K562 (cell line): ENCODE measurements around the gene PFDN2. TPM values are rescaled to one million over a fixed set of nuclear protein-coding genes. Genes with fewer than 3 reads are reported as not detected.

ENCODE experiments used
- ATAC-seq: fragments of 200-7000 bp; cut with Tn5 transposase; 3 replicates; pipeline ENCODE4 v1.9.1; 2020; ENCODE audit warnings: moderate library complexity
- BruUV-seq: library from RNA; stranded (reverse); fragments of 400-500 nt; replicated peaks from 2 replicates; lab custom pipeline; 2021; lab: Mats Ljungman, UMichigan
- CTCF ChIA-PET: fragments of 300-600 bp; formaldehyde crosslinking; extraction: SDS; loops from one replicate; lab custom pipeline; 2021; ENCODE audit warnings: low intra/inter-chr PET ratio; lab: Yijun Ruan, JAX
- POLR2A ChIA-PET: fragments of 300-600, 350-650 bp; sonication (Branson Sonifier 250); formaldehyde crosslinking; extraction: SDS; loops from one replicate; lab custom pipeline; 2021; ENCODE audit warnings: antibody characterized with exemption, inconsistent platforms; lab: Yijun Ruan, JAX
- DNase-seq, 4 experiments: peaks; one replicate each; pipeline versions ENCODE4 v3.0.0 to v3.0.0-alpha.2; 2011 to 2018; ENCODE audit warnings: low spot score in 3 of 4, mixed read lengths in 3 of 4; ENCODE audit errors: extremely low read depth in 1 of 4
- FAIRE-seq: peaks from 2 replicates; lab custom pipeline; 2011; peaks lifted over from hg19 to GRCh38; lab: Jason Lieb, UNC
- H2AFZ ChIP-seq: 2 replicates; pipeline ENCODE4 v1.6.0; 2011; ENCODE audit warnings: low read depth, low read length, control low read depth, inconsistent platforms
- H3K27ac ChIP-seq: fragments of 200-600 bp; 3 replicates; pipeline ENCODE4 v1.8.0; 2011; ENCODE audit warnings: low read depth, mild to moderate bottlenecking, control low read depth, inconsistent platforms, low read length, moderate library complexity, mixed read lengths; ENCODE audit errors: extremely low read depth
- H3K27me3 ChIP-seq, 2 experiments: fragments of 300-600 bp in 1 of 2; 2 replicates in 1 of 2; 3 replicates in 1 of 2; pipeline versions ENCODE4 v1.6.0 to v1.8.0; 2011; ENCODE audit warnings: inconsistent platforms in 2 of 2, low read length in 2 of 2, mild to moderate bottlenecking in 1 of 2, mixed read lengths in 1 of 2, moderate library complexity in 1 of 2; ENCODE audit not compliant: control insufficient read depth in 2 of 2, insufficient read depth in 2 of 2
- H3K36me3 ChIP-seq: fragments of 300-600 bp; 3 replicates; pipeline ENCODE4 v1.8.0; 2011; ENCODE audit warnings: mild to moderate bottlenecking, low read length, inconsistent platforms; ENCODE audit not compliant: control insufficient read depth, insufficient read depth
- H3K4me1 ChIP-seq, 2 experiments: fragments of 200-600 bp in 1 of 2; replicated peaks in 1 of 2; 2 replicates in 1 of 2; 3 replicates in 1 of 2; pipeline versions ENCODE4 v1.5.1 to v1.8.0; 2011; ENCODE audit warnings: inconsistent platforms in 2 of 2, low read length in 2 of 2, mild to moderate bottlenecking in 1 of 2, mixed read lengths in 1 of 2, moderate library complexity in 1 of 2; ENCODE audit not compliant: control insufficient read depth in 2 of 2, insufficient read depth in 2 of 2
- H3K4me2 ChIP-seq: 2 replicates; pipeline ENCODE4 v1.6.1; 2011; ENCODE audit warnings: low read length, control low read depth, inconsistent platforms, mixed read lengths; ENCODE audit not compliant: insufficient read depth
- H3K4me3 ChIP-seq: fragments of 200-600 bp; sonication (generic), shearing (Covaris generic); 2 replicates; pipeline ENCODE4 v1.5.1; 2016; ENCODE audit warnings: control low read depth, inconsistent platforms
- H3K79me2 ChIP-seq: fragments of 200-600 bp; 3 replicates; pipeline ENCODE4 v1.8.0; 2011; ENCODE audit warnings: low read length, inconsistent platforms; ENCODE audit not compliant: control insufficient read depth, insufficient read depth
- H3K9ac ChIP-seq, 2 experiments: 2 replicates each; pipeline versions ENCODE4 v1.6.0 to v1.6.1; 2011; ENCODE audit warnings: low read depth in 2 of 2, low read length in 2 of 2, control low read depth in 1 of 2, inconsistent platforms in 1 of 2, mild to moderate bottlenecking in 1 of 2, mixed read lengths in 1 of 2; ENCODE audit not compliant: insufficient read depth in 1 of 2
- H3K9me1 ChIP-seq: one replicate; pipeline ENCODE4 v1.6.0; 2011; ENCODE audit warnings: inconsistent platforms, mild to moderate bottlenecking, low read length, moderate library complexity; ENCODE audit not compliant: control insufficient read depth, insufficient read depth
- H3K9me3 ChIP-seq: replicated peaks from 2 replicates; pipeline ENCODE4 v1.5.1; 2011; ENCODE audit warnings: low read depth, low read length, inconsistent platforms; ENCODE audit not compliant: control insufficient read depth, insufficient read depth
- H4K20me1 ChIP-seq: replicated peaks from 2 replicates; pipeline ENCODE4 v1.6.1; 2011; ENCODE audit warnings: low read length, inconsistent platforms, mixed read lengths; ENCODE audit not compliant: control insufficient read depth, insufficient read depth
- CBX5 ChIP-seq: IDR thresholded peaks from 2 replicates; pipeline ENCODE4 v1.6.1; 2014; ENCODE audit warnings: low read depth, borderline replicate concordance
- CEBPG ChIP-seq, 3 experiments: fragments of 200-800 bp in 1 of 3; sonication (Bioruptor generic) in 1 of 3; sonication (generic) in 1 of 3; formaldehyde crosslinking in 1 of 3; IDR thresholded peaks in 2 of 3; conservative IDR thresholded peaks in 1 of 3; 2 replicates each; pipeline versions ENCODE4 v1.6.1 to v1.8.0; 2016 to 2022; ENCODE audit warnings: missing compliant biosample characterization in 2 of 3, missing genetic modification characterization in 2 of 3, mild to moderate bottlenecking in 1 of 3, missing genetic modification reagents in 1 of 3
- GATA2 ChIP-seq: sonication (generic); formaldehyde crosslinking; IDR thresholded peaks from 2 replicates; pipeline ENCODE4 v1.4.0; 2020; ENCODE audit warnings: mild to moderate bottlenecking, missing genetic modification reagents
- JUND ChIP-seq, 2 experiments: IDR thresholded peaks; 2 replicates in 1 of 2; 3 replicates in 1 of 2; pipeline ENCODE4 v1.6.1; 2011; ENCODE audit warnings: borderline replicate concordance in 2 of 2, low read depth in 2 of 2, low read length in 2 of 2, improper control_type of control experiment in 1 of 2, missing biosample characterization in 1 of 2, missing genetic modification characterization in 1 of 2, missing genetic modification reagents in 1 of 2
- POLR3G ChIP-seq: IDR thresholded peaks from 2 replicates; pipeline ENCODE4 v1.6.1; 2011; ENCODE audit not compliant: insufficient read length, insufficient replicate concordance; ENCODE audit errors: extremely low read depth
- RBM34 ChIP-seq: fragments of 200-400 bp; formaldehyde crosslinking; IDR thresholded peaks from 2 replicates; pipeline ENCODE4 v1.6.1; 2018; ENCODE audit warnings: low read length, borderline replicate concordance; ENCODE audit not compliant: insufficient read depth
- SMAD1 ChIP-seq: fragments of 150-350 bp; IDR thresholded peaks from 2 replicates; pipeline ENCODE4 v1.6.1; 2014; ENCODE audit warnings: low read length, low read depth; ENCODE audit not compliant: partially characterized antibody
- U2AF1 ChIP-seq: fragments of 200-400 bp; formaldehyde crosslinking; optimal IDR thresholded peaks from 2 replicates; pipeline ENCODE3; 2017; ENCODE audit warnings: mild to moderate bottlenecking, low read depth, low read length, moderate library complexity
- ZBTB8A ChIP-seq: fragments of 450-650 bp; IDR thresholded peaks from 2 replicates; pipeline ENCODE4 v1.6.1; 2018; ENCODE audit warnings: mild to moderate bottlenecking, moderate library complexity; ENCODE audit not compliant: partially characterized antibody
- ZNF253 ChIP-seq: fragments of 250-450 bp; sonication (Bioruptor Pico); conservative IDR thresholded peaks from 2 replicates; pipeline ENCODE4 v1.6.1; 2021; ENCODE audit warnings: mild to moderate bottlenecking
- ZNF347 ChIP-seq: fragments of 450-650 bp; formaldehyde crosslinking; IDR thresholded peaks from 2 replicates; pipeline ENCODE4 v1.4.0; 2020; ENCODE audit warnings: low read depth, mild to moderate bottlenecking, moderate library complexity
- ZNF384 ChIP-seq: IDR thresholded peaks from 2 replicates; pipeline ENCODE4 v1.6.1; 2012; ENCODE audit warnings: low read depth, low read length, improper control_type of control experiment
- ZNF76 ChIP-seq: fragments of 250-450 bp; sonication (Bioruptor Pico); IDR thresholded peaks from 2 replicates; pipeline ENCODE4 v1.4.0; 2020; ENCODE audit warnings: mild to moderate bottlenecking, moderate library complexity, borderline replicate concordance
- ZSCAN29 ChIP-seq: fragments of 450-650 bp; IDR thresholded peaks from 2 replicates; pipeline ENCODE4 v1.6.1; 2017
- WGBS: fragments of 100-300 bp; shearing (Covaris generic); methylation state at CpG from one replicate; pipeline ENCODE4 v1.1.6; 2016; ENCODE audit warnings: low coverage, mixed read lengths; ENCODE audit not compliant: insufficient coverage; ENCODE audit errors: missing lambda C conversion rate; 5-methylcytosine and 5-hydroxymethylcytosine counted together
- in situ Hi-C: fragments of 300-500 bp; cut with MboI; formaldehyde crosslinking; loops from 4 replicates; pipeline ENCODE4 v1.15.0; 2018; ENCODE audit warnings: inconsistent platforms, mixed read lengths
- intact Hi-C: fragments of 100-400 bp; cut with micrococcal nuclease; formaldehyde crosslinking; loops from 2 replicates; pipeline ENCODE4 v1.14.2; 2022
- polyA plus RNA-seq, 8 experiments: library from polyadenylated mRNA; depleted of rRNA in 4 of 8; stranded (reverse) in 5 of 8; unstranded in 3 of 8; fragments of >200 nt; fragmentation: Nextera tagmentation in 2 of 8; fragmentation: Illumina TruSeq in 1 of 8; extraction: Ambion mirVana in 2 of 8; extraction: Trizol in 1 of 8; gene quantifications; 2 replicates each; pipeline versions ENCODE4 v1.2.1 to v1.2.3, GENCODE V29; 2011 to 2014; ENCODE audit warnings: inconsistent platforms in 1 of 8, missing spikeins in 1 of 8
- total RNA-seq, 7 experiments: library from RNA; depleted of rRNA in 6 of 7; stranded (reverse); fragments of >200 nt in 6 of 7; fragmentation: Illumina TruSeq in 2 of 7; extraction: Trizol in 2 of 7; gene quantifications; 2 replicates each; pipeline versions ENCODE4 v1.2.1 to v1.2.3, GENCODE V29; 2011 to 2021; ENCODE audit warnings: low replicate concordance in 1 of 7
- TF ChIP-seq, protein P1 (sequence below): fragments of 150-350 bp; IDR thresholded peaks from 2 replicates; pipeline ENCODE4 v1.6.1; 2014; ENCODE audit warnings: low read depth, mild to moderate bottlenecking, low read length, borderline replicate concordance
- TF ChIP-seq, protein P2 (sequence below): fragments of 450-650 bp; formaldehyde crosslinking; IDR thresholded peaks from 2 replicates; pipeline ENCODE4 v1.4.0; 2020; ENCODE audit warnings: mild to moderate bottlenecking, mixed read lengths

Gene PFDN2
- total and polyA plus RNA-seq, 9 of the 15 experiments (the other 6 are each of a cell fraction or from before 2014, with no cell fraction given): 50.2 to 361 (median 144) TPM

DNA sequence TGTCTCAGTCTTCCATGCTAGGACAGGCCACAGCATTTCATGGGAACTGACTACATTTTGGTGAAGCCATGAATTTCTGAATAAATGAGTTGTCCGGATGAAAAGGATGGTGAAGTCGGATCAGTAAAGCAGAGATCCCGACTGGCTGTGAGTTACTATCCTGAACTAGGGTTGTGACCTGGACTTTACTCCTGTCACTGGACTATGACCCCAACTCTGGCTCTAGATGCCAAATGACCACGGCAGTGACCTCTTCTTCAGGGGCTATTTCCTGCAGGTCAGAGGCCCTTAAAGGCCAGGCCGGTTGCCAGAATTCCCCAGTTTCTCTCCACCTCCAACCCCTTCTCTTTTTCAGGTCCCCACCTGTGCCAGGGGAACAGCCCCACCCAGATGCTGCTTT is 26.7 kb downstream of the PFDN2 start:
- Histone ChIP-seq H3K9ac (no peak overlapping the region), H3K79me2 (no peaks in the 10 kb centered on the region), H3K36me3 (no peaks in the 10 kb centered on the region), H3K4me1 (peaks cover 0 to 5% of the 10 kb centered on the region in 2 experiments; a peak in 2 of 5 replicates), H3K4me2 (no peak overlapping the region), H3K9me3 (0 out of 2 replicates have a peak, but pooled peaks cover 3% of the 10 kb centered on the region), H2AFZ (no peak overlapping the region), H4K20me1 (no peaks in the 10 kb centered on the region), H3K4me3 (no peak overlapping the region), H3K27ac (no peak overlapping the region), H3K9me1 (no peaks in the 10 kb centered on the region), H3K27me3 (no peaks in the 10 kb centered on the region)
- no peak for DNase-seq
- ChIA-PET POLR2A (no interaction called here), CTCF (no interaction called here)
- no TSS peak for BruUV-seq
- ATAC-seq: no peak
- in situ Hi-C loops (loop anchor here (10.0 to 25.0 kb wide), 2 partner anchors 96 to 254 kb away; no protein-coding TSS in a partner anchor), intact Hi-C loops (no loop called here)
- FAIRE-seq: no peak
- WGBS: 21% methylated on average over 5 of the region's 5 CpGs
- no peak for TF ChIP-seq SMAD1
- no peak for TF ChIP-seq ZNF347 (CRISPR knock-in tag)
- TF ChIP-seq, protein P1, sequence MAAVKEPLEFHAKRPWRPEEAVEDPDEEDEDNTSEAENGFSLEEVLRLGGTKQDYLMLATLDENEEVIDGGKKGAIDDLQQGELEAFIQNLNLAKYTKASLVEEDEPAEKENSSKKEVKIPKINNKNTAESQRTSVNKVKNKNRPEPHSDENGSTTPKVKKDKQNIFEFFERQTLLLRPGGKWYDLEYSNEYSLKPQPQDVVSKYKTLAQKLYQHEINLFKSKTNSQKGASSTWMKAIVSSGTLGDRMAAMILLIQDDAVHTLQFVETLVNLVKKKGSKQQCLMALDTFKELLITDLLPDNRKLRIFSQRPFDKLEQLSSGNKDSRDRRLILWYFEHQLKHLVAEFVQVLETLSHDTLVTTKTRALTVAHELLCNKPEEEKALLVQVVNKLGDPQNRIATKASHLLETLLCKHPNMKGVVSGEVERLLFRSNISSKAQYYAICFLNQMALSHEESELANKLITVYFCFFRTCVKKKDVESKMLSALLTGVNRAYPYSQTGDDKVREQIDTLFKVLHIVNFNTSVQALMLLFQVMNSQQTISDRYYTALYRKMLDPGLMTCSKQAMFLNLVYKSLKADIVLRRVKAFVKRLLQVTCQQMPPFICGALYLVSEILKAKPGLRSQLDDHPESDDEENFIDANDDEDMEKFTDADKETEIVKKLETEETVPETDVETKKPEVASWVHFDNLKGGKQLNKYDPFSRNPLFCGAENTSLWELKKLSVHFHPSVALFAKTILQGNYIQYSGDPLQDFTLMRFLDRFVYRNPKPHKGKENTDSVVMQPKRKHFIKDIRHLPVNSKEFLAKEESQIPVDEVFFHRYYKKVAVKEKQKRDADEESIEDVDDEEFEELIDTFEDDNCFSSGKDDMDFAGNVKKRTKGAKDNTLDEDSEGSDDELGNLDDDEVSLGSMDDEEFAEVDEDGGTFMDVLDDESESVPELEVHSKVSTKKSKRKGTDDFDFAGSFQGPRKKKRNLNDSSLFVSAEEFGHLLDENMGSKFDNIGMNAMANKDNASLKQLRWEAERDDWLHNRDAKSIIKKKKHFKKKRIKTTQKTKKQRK: no peak
- TF ChIP-seq, protein P2, sequence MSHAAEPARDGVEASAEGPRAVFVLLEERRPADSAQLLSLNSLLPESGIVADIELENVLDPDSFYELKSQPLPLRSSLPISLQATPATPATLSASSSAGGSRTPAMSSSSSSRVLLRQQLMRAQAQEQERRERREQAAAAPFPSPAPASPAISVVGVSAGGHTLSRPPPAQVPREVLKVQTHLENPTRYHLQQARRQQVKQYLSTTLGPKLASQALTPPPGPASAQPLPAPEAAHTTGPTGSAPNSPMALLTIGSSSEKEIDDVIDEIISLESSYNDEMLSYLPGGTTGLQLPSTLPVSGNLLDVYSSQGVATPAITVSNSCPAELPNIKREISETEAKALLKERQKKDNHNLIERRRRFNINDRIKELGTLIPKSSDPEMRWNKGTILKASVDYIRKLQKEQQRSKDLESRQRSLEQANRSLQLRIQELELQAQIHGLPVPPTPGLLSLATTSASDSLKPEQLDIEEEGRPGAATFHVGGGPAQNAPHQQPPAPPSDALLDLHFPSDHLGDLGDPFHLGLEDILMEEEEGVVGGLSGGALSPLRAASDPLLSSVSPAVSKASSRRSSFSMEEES (CRISPR knock-in tag): no peak
- no peak for TF ChIP-seq RBM34
- TF ChIP-seq ZBTB8A: no peak
- no peak for TF ChIP-seq U2AF1
- TF ChIP-seq CBX5: no peak
- no peak for TF ChIP-seq JUND (IDR thresholded peaks at IDR 0.05; ENCODE audit: borderline replicate concordance, low read depth, low read length)
- TF ChIP-seq JUND (tag; IDR thresholded peaks at IDR 0.05; ENCODE audit: borderline replicate concordance, low read depth, low read length): no peak
- TF ChIP-seq ZSCAN29: no peak
- TF ChIP-seq ZNF253: no peak
- TF ChIP-seq POLR3G: no peak
- TF ChIP-seq ZNF76: no peak
- no peak for TF ChIP-seq CEBPG (CRISPR knock-in tag; IDR thresholded peaks at IDR 0.05)
- no peak for TF ChIP-seq CEBPG (tag; conservative IDR thresholded peaks at IDR 0.05 in 1 of 2, IDR thresholded peaks at IDR 0.05 in 1 of 2)
- TF ChIP-seq GATA2: no peak
- TF ChIP-seq ZNF384: no peak
